ENCODE results near the gene SYNE3.

Gene SYNE3

GRCh38 chr14:95540236-95540855 is 23.9 kb upstream of the SYNE3 start:
- DNase-seq = no peak

- no peak for DNase-seq
These were observed 22.5 kb upstream of the SYNE3 start for GRCh38 chr14:95538801-95539509.

GRCh38 chr14:95537298-95538089 is 21.0 kb upstream of the SYNE3 start:
- DNase-seq = no peak

GRCh38 chr14:95536671-95537070 is 20.2 kb upstream of the SYNE3 start:
- no peak for DNase-seq

- no peak for DNase-seq
These were observed 19.7 kb upstream of the SYNE3 start for GRCh38 chr14:95536036-95536593.

GRCh38 chr14:95535226-95536021 is 19.0 kb upstream of the SYNE3 start:
- no peak for DNase-seq

- DNase-seq = peak; percentile 97
These were observed 18.1 kb upstream of the SYNE3 start, which contains the start of gene GLRX5 for GRCh38 chr14:95534299-95535225. TSS of gene GLRX5 (plus strand) at chr14:95535050. CDS start at chr14:95535090, 40 bp downstream.

- DNase-seq = no peak
These were observed 17.4 kb upstream of the SYNE3 start for GRCh38 chr14:95533822-95534221.

- no peak for DNase-seq
These were observed 17.0 kb upstream of the SYNE3 start for GRCh38 chr14:95533391-95533821.

- DNase-seq = no peak
These were observed 15.5 kb upstream of the SYNE3 start for GRCh38 chr14:95531969-95532368.

- no peak for DNase-seq
These were observed 15.0 kb upstream of the SYNE3 start for GRCh38 chr14:95531473-95531872.

GRCh38 chr14:95530473-95531276 is 14.2 kb upstream of the SYNE3 start:
- no peak for DNase-seq

GRCh38 chr14:95529216-95529615 is 12.8 kb upstream of the SYNE3 start:
- no peak for DNase-seq

GRCh38 chr14:95527387-95528002 is 11.0 kb upstream of the SYNE3 start:
- no peak for DNase-seq

GRCh38 chr14:95526483-95527386 is 10.3 kb upstream of the SYNE3 start:
- no peak for DNase-seq

GRCh38 chr14:95525999-95526398 is 9.5 kb upstream of the SYNE3 start:
- DNase-seq = no peak

- DNase-seq = no peak
These were observed 8.5 kb upstream of the SYNE3 start for GRCh38 chr14:95524706-95525512.

- DNase-seq = peak; percentile 28
These were observed 7.5 kb upstream of the SYNE3 start for GRCh38 chr14:95523815-95524448.
